Neural progenitor cell (in vitro differentiated cells): ENCODE data around the gene ITPR2.

Experiments
- CTCF ChIP-seq: fragments of 200-600 bp; sonication (generic); IDR thresholded peaks from 2 replicates; pipeline ENCODE4 v1.5.1; 2017; ENCODE audit warnings: antibody characterized with exemption, mild to moderate bottlenecking
- EZH2phosphoT487 ChIP-seq: fragments of 200-600 bp; sonication (generic); IDR thresholded peaks from 2 replicates; pipeline ENCODE4 v1.6.1; 2017; ENCODE audit warnings: antibody characterized with exemption

GRCh38 chr12:26647088-26647487, 185.9 kb downstream of the ITPR2 start:
- TF ChIP-seq CTCF (no peak), EZH2phosphoT487 (no peak)
